GM12874 (cell line): Measurements from ENCODE around the gene UVRAG.

Experiments used
- TF ChIP-seq, protein P1 (sequence below): IDR thresholded peaks from 2 replicates; pipeline ENCODE4 v1.5.1; 2011; ENCODE audit warnings: low read depth, mild to moderate bottlenecking, control low read depth, low read length, moderate library complexity; ENCODE audit not compliant: insufficient read depth

The UVRAG gene

DNA sequence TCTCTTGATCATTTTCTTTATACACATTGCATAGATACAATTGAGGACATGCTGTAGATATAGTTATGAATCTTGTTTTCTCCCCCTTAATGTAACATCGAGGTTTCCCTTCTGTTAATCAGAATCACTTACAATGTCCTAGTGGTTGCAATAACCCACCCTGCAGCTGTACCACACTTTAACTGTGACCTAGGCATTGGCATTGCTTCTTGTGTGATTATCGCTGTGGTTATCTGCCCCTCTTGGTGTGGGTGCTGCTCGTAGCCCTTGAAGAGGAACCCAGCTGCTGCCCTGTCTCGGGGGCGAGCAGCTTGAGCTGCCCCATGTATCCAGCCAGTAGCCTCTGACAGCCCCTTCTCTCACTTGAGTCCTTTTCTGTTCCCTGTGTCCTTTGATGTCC lies 44.9 kb upstream of the UVRAG start:
- TF ChIP-seq, protein P1, sequence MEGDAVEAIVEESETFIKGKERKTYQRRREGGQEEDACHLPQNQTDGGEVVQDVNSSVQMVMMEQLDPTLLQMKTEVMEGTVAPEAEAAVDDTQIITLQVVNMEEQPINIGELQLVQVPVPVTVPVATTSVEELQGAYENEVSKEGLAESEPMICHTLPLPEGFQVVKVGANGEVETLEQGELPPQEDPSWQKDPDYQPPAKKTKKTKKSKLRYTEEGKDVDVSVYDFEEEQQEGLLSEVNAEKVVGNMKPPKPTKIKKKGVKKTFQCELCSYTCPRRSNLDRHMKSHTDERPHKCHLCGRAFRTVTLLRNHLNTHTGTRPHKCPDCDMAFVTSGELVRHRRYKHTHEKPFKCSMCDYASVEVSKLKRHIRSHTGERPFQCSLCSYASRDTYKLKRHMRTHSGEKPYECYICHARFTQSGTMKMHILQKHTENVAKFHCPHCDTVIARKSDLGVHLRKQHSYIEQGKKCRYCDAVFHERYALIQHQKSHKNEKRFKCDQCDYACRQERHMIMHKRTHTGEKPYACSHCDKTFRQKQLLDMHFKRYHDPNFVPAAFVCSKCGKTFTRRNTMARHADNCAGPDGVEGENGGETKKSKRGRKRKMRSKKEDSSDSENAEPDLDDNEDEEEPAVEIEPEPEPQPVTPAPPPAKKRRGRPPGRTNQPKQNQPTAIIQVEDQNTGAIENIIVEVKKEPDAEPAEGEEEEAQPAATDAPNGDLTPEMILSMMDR, result no peak

DNA sequence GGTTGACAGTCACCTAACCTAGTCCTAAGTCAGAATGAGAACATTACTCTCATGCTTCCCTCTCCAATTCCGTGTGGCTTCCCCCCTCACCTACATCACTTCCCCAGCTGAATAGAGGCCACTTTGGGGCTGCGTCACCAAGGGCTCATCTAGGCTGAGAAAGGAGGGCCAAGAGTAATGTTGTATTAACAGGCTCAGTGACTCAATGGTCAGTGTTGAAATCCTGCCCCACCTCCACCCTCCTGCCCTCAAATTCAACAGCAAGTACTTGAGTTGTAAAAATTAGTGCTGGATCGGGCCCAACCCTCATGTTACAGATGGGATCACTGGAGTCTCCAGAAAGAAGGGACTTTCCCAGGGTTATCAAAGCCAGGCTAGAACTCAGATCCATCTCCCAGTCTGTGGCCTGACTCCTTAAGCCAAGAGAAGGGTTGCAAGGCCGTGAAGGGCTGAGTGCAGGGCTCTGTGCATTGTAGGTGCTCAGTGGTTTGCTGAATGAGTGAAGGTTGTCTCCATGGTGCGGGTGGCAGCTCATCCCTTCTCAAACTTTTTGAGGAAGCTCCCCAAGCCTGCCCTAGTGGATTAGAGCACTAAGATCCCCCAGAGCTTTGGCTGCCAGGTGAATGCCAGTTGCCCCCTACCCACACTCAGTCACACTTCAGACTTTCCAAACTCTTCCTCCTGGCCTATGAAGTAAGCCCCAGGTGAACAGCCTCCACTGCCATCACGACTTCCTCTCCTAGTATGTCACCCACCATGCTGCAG lies 43.2 kb upstream of the UVRAG start:
- TF ChIP-seq, protein P1, result no peak

DNA sequence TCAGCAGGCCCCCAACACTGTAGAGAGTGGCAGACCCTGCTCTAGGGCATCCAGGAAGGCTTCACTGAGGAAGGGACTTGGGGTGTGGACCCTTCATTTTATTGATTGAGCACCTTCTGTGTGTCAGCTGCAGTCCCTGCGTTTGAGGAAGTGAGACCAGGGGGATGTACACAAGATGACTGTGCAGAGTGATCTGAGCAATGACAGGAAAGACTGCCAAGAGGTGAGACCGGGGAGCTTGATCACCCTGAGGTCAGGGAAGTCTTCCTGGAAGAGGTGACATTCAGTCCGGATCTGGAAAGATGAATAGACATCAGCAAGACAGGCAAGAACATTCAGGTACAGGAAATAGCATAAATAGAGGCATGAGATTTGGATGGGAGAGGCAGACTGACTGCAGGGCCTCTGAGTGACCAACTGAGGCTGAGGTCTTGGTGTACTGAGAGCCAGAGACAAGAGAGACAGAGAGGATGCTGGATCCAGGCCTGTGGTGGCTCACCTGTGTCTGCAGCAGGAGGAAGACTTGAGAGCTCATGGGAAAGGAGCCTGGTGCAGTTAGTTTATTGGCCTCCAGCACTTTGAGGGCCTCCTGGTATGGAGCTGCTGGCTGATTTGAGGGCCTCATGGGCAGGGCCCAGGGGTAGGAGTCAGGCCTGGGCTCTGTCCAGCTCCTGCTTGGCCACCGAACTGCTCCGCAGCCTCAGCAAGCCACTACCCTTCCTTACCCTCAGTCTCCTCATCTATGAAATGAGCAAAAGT lies 41.2 kb upstream of the UVRAG start:
- TF ChIP-seq, protein P1, result no peak

DNA sequence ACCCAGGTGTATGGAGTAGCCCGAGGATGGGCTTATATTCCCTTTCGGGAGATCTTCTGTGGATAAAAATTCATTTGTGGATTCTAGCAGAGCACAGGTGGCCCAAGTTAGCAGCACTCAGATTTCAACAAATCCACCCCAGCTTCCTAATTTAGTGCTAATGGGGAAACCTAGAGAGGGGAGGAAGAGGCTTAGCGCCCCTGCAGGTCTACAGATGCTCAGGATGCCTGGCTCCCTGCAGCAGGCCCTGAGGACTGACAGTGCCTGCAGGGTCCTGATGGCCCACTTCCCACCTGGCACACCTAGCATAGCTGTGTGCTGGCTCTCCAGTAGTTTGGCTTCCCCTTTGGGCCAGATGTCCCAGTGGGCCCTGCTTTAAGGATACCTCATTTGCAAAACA lies 40.0 kb upstream of the UVRAG start:
- TF ChIP-seq, protein P1, result no peak

DNA sequence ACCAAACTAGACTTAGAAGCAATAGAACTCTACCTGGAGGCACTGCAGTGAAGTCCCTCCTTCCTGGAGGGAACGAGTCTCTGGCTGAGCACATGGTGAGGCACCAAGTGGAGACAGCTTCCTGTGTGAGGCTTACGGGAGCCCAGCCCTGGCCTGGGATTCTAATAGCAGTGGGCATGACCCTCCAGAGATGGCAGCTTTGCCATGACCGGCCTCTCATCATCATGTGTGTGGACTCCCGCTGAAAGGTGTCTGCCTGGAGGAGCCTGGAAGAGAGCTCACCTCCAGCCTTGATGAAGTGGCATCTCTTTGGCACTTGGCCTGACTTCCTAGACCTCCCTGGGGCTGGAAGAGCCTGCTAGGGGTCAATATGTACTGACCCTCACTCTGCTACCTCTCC lies 38.5 kb upstream of the UVRAG start:
- TF ChIP-seq, protein P1, result no peak

DNA sequence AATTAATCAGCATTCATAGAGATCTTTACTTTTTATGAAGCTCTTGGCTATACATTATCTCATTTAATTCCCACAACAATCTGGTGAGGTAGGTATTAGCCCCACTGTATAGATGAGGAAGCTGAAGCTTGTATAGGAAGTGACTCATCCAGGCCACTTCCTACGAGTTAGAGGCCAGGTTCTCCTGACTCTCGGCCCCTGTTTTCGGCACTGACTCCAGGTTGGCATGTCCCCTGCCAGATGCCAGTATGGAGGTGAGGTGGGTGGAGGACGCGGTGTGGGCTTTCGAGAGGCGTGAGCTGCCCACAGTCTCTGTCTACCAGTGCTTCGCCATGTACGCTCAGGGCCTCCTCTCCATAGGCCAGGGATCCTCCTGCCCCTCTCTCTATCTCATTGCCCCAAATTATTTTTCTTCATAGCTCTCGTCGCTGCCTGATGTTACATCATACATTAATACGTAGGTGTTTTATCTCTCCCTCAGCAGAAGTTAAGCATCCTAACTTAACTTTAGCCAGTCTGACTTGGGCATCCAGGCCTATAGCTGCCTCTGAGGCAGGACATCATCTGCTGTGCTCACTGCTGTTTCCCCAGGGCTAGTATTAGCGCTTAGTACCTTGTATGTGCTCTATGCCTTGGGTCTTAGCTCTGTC lies 37.4 kb upstream of the UVRAG start:
- TF ChIP-seq, protein P1, result no peak

DNA sequence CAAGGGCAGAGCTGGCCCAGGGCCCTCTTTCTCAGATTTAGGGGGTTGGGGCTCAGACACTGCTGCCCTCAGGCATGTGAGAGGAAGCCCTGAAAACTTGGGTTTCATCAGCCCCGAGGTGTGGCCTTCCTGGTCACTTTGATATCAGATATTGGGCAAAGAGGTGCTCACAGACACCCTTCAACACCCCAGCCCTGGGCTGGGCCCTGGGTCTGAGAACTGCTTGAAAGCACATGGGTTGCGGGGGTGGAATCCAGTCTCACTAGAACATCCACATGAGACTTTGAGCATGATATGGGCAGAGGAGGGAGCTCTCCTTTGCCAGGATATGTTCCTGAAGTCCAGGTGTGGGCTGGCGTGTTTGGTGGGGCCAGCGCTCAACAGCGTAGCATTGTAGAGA lies 36.0 kb upstream of the UVRAG start:
- TF ChIP-seq, protein P1, result no peak
